MCF 10A (cell line): ENCODE measurements around the gene ANO1. TPM values are rescaled to one million over a fixed set of nuclear protein-coding genes. Genes with fewer than 3 reads are reported as not detected.

Source experiments
- BruUV-seq: library from RNA; stranded (reverse); fragments of 400-500 nt; replicated peaks from 2 replicates; lab custom pipeline; 2021; lab: Mats Ljungman, UMichigan
- CTCF ChIA-PET: fragments of 300-600 bp; sonication (Branson Sonifier 250); formaldehyde crosslinking; extraction: SDS; loops from one replicate; lab custom pipeline; 2021; ENCODE audit warnings: antibody characterized with exemption, inconsistent platforms; lab: Yijun Ruan, JAX
- POLR2A ChIA-PET: fragments of 300-600, 350-650 bp; sonication (Branson Sonifier 250); formaldehyde crosslinking; extraction: SDS; loops from one replicate; lab custom pipeline; 2020; ENCODE audit warnings: antibody characterized with exemption, inconsistent platforms; lab: Yijun Ruan, JAX
- DNase-seq: peaks from one replicate; pipeline ENCODE4 v3.0.0-alpha.2; 2018; ENCODE audit not compliant: unreplicated experiment
- H3K27ac Mint-ChIP-seq: one replicate; pipeline ENCODE4 v1.8.0; 2022; ENCODE audit warnings: mild to moderate bottlenecking, low read depth, mixed read lengths; ENCODE audit not compliant: unreplicated experiment
- H3K27me3 Mint-ChIP-seq: one replicate; pipeline ENCODE4 v1.8.0; 2022; ENCODE audit warnings: mixed read lengths; ENCODE audit not compliant: insufficient read depth, unreplicated experiment
- H3K36me3 Mint-ChIP-seq: one replicate; pipeline ENCODE4 v1.8.0; 2022; ENCODE audit warnings: mild to moderate bottlenecking, moderate library complexity, mixed read lengths; ENCODE audit not compliant: insufficient read depth, unreplicated experiment
- H3K4me1 Mint-ChIP-seq: one replicate; pipeline ENCODE4 v1.8.0; 2022; ENCODE audit warnings: mixed read lengths; ENCODE audit not compliant: insufficient read depth, unreplicated experiment
- H3K4me3 Mint-ChIP-seq: one replicate; pipeline ENCODE4 v1.8.0; 2022; ENCODE audit warnings: mild to moderate bottlenecking, moderate library complexity, mixed read lengths; ENCODE audit not compliant: unreplicated experiment
- H3K9me3 Mint-ChIP-seq: one replicate; pipeline ENCODE4 v1.8.0; 2022; ENCODE audit warnings: mixed read lengths; ENCODE audit not compliant: unreplicated experiment
- CTCF ChIP-seq: fragments of 200-600 bp; IDR thresholded peaks from one replicate; pipeline ENCODE4 v1.8.0; 2022; ENCODE audit warnings: antibody characterized with exemption, mild to moderate bottlenecking; ENCODE audit not compliant: unreplicated experiment
- intact Hi-C: fragments of 100-400 bp; cut with micrococcal nuclease; formaldehyde crosslinking; loops from 2 replicates; pipeline ENCODE4 v1.14.1; 2022
- total RNA-seq: library from RNA; stranded (reverse); gene quantifications from 2 replicates; pipeline ENCODE4 v1.2.3, GENCODE V29; 2022

Gene ANO1
- total RNA-seq, 1 experiment from 2014 or later = not detected

GRCh38 chr11:70061734-70062133 lies 16.4 kb upstream of the ANO1 start:
- Mint-ChIP-seq H3K27ac (no peak overlapping the region), H3K9me3 (peaks cover 11% of the 10 kb centered on the region), H3K4me3 (no peak overlapping the region), H3K4me1 (peaks cover 12% of the 10 kb centered on the region), H3K27me3 (no peaks in the 10 kb centered on the region), H3K36me3 (no peaks in the 10 kb centered on the region)
- ChIA-PET CTCF (no interaction called here), POLR2A (interaction anchor here (0.7 kb wide), 1 partner anchor 43 kb away, joined by 3 read pairs; no protein-coding TSS in a partner anchor)
- no peak for TF ChIP-seq CTCF
- intact Hi-C loops = no loop called here
- BruUV-seq = no TSS peak
- no peak for DNase-seq

- no peak overlapping the region for H3K4me3 Mint-ChIP-seq
- no peaks in the 10 kb centered on the region for H3K36me3 Mint-ChIP-seq
- intact Hi-C loops = no loop called here
- no peak overlapping the region for H3K27ac Mint-ChIP-seq
- H3K27me3 Mint-ChIP-seq = peaks cover 6% of the 10 kb centered on the region
- TF ChIP-seq CTCF = no peak
- POLR2A ChIA-PET = no interaction called here
- H3K4me1 Mint-ChIP-seq = peaks cover 12% of the 10 kb centered on the region
- no peaks in the 10 kb centered on the region for H3K9me3 Mint-ChIP-seq
- CTCF ChIA-PET = interaction anchor here (0.7 kb wide), 1 partner anchor 18 kb away, joined by 3 read pairs; no protein-coding TSS in a partner anchor
- no peak for DNase-seq
- no TSS peak for BruUV-seq
Observed at GRCh38 chr11:70063121-70063520, 15.0 kb upstream of the ANO1 start.

GRCh38 chr11:70063555-70063954 lies 14.6 kb upstream of the ANO1 start:
- H3K27ac Mint-ChIP-seq = no peak overlapping the region
- peaks cover 10% of the 10 kb centered on the region for H3K27me3 Mint-ChIP-seq
- H3K4me1 Mint-ChIP-seq = peaks cover 12% of the 10 kb centered on the region
- intact Hi-C loops = no loop called here
- no peaks in the 10 kb centered on the region for H3K36me3 Mint-ChIP-seq
- H3K9me3 Mint-ChIP-seq = no peaks in the 10 kb centered on the region
- no peak for TF ChIP-seq CTCF
- POLR2A ChIA-PET = no interaction called here
- no TSS peak for BruUV-seq
- CTCF ChIA-PET = no interaction called here
- no peak overlapping the region for H3K4me3 Mint-ChIP-seq
- DNase-seq = no peak

GRCh38 chr11:70064008-70064725 lies 13.9 kb upstream of the ANO1 start:
- Mint-ChIP-seq H3K27me3 (peaks cover 16% of the 10 kb centered on the region), H3K4me1 (peaks cover 12% of the 10 kb centered on the region), H3K9me3 (no peaks in the 10 kb centered on the region), H3K4me3 (no peak overlapping the region), H3K27ac (no peak overlapping the region), H3K36me3 (no peaks in the 10 kb centered on the region)
- ChIA-PET CTCF (no interaction called here), POLR2A (interaction anchor here (0.6 kb wide), 1 partner anchor 214 kb away, joined by 3 read pairs; no protein-coding TSS in a partner anchor)
- DNase-seq = no peak
- intact Hi-C loops = no loop called here
- TF ChIP-seq CTCF = no peak
- BruUV-seq = no TSS peak
